GM08714 (cell line): ENCODE results near the gene B4GALNT3.
A peak's percentile ranks its signal among the peaks of the same experiment; 100 is the strongest.

Experiments
- H3K4me3 ChIP-seq: fragments of 200-500 bp; sonication (Bioruptor generic); 2 replicates; pipeline ENCODE4 v1.5.1; 2014; ENCODE audit warnings: mild to moderate bottlenecking, low read length, inconsistent platforms
- ZNF274 ChIP-seq: IDR thresholded peaks from 2 replicates; pipeline ENCODE4 v1.6.1; 2012; ENCODE audit warnings: mild to moderate bottlenecking, low read depth, low read length

Gene B4GALNT3

DNA sequence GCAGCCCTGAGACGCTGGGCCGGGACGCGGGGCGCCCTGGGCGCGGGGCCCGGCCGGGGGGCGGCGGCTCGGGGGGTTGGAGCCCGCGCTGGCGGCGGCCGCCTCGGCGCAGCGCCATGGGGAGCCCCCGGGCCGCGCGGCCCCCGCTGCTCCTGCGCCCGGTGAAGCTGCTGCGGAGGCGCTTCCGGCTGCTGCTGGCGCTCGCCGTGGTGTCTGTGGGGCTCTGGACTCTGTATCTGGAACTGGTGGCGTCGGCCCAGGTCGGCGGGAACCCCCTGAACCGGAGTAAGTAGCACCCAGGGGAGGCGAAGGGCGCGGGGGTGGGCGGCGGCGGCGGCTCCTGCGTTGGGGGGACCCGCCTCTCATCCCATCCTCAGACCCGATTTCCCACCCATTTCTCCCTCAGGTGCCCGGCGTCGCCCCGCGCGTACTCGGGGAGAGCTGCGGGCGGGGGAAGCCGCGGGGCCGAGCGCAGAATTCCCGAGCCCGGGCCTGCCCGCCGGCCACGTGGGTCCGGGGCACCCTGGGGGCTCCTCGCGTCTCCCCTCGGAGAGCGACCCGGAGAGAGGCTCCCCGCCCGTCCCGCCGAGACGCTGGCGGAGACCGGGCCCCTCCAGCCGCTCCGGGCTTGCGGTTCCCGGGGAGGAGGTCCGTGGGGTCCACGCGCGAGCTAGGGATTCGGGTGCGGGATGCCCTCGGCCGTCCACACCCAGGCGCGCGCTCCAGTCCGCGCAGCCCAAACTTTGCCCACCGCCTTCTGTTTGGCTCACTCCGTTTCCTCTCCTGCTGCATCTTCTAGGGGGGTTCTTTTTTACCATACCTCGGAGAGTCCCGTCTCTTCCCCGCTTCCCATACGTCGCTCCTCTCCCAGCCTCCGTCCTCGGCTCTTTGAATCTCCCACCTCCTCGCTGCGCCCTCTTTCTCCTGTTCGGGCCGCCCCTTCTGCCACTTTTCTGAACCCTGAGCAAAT lies 807 bp downstream of the B4GALNT3 start:
- peak overlapping the region; percentile 48; the same call in 1 of the 2 replicates for H3K4me3 ChIP-seq
- no peak for TF ChIP-seq ZNF274

DNA sequence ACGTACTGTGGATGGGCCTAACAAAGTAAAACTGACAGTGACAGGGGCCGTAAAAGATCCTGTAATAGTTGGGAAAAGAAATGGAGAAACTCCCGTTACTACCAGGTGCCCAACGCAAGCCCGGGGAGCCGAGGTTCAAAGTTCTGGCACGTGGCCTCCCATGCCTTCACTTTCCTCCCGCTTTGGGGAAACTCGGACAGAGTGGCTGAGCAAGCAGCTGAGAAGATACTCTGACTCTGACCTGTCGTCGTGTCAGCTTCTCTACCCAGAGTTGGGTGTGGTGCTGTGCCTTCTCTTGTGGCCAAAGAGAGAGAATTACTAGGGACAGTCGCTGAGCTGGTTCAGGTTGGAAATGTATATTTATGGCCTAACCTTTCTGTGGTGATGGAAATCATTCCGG lies 1.7 kb downstream of the B4GALNT3 start:
- TF ChIP-seq ZNF274, result no peak
- no peak overlapping the region for H3K4me3 ChIP-seq

DNA sequence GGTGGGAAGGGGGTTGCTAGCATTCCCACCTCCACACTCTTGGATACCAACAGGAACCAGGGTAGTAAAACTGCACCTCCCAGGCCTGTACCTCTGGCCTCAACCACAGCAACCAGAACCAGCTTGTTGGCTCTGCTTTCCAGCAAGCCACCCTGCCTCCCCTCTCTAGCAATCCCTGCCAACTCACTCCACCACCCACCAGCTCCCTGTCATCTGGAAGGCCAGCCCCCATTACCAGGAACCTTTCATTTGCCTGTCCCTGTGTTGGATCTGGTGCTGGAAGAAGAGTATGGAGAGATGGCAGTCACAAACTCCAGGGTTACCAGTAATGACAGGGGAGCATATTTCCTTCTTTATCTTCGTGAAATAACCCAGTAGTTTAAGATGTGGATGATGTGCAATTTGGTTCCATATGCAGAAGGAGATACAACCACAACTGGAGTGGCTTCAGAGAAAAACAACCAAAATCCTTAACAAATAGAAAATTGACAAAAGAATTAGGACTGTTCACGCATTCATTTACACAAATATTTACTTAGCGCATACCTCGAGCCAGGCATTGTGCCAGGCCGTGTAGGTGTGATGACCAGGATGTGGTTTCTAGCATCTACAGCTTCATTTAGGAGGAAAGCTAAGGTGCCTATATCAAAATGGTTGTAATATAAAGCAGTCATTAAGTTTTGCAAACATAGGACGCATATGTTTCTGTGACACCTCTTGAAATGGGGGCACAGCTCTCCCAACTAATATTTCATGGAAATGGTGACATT lies 3.4 kb downstream of the B4GALNT3 start:
- no peak for TF ChIP-seq ZNF274
- H3K4me3 ChIP-seq, result no peak overlapping the region

DNA sequence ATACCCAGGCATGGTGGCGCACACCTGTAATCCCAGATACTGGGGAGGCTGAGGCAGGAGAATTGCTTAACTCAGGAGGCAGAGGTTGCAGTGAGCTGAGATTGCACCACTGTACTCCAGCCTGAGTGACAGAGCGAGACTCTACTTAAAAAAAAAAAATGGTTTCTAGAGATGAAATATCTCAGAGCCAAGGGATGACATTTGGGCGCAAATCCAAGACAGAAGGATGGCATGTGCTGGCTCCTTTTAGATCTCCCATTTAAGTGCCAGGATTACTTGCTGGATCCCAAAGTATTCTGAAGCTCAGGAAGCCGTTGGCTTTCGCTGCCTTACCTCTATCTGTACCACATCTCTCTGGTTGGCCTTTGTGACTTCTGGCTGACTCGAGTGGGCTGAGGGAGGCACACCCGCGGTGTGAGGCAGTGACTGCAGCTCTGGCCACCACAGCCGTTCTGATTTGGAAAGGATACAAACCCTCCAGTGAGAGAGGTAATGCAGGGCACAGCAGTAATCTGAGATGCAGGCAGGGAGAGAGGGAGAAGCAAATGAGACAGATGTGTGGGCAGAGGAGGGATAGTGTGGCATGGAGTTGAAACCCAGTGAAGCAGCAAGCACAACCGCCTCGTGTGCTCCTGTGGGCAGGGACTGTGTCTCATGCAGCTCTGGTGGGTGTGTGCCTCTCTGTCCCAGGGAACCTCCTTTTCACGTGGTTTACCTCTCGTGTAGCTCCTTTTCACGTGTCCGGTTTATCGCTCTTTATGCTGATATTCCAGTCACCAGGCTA lies 4.9 kb downstream of the B4GALNT3 start:
- H3K4me3 ChIP-seq, result no peak overlapping the region
- TF ChIP-seq ZNF274, result no peak

DNA sequence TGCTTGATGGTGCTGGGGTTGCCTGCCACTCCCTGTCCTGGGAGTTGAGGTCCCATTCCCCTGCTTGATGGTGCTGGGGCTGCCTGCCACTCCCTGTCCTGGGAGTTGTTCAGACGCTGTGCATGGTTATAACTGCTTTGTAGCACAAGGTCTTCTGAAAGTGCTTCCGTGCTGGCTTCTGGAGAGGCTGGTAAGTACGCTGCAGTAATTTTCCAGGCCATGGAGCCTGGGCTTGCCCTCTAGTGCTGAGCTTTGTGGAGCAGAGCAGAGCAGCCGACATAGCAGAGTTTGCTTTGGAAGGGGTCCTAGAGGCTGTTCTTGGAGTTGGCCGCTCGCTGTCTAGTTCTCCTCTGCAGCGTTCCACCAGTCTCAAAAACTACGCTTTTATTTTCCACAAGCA lies 6.3 kb downstream of the B4GALNT3 start:
- H3K4me3 ChIP-seq, result no peak overlapping the region
- no peak for TF ChIP-seq ZNF274

DNA sequence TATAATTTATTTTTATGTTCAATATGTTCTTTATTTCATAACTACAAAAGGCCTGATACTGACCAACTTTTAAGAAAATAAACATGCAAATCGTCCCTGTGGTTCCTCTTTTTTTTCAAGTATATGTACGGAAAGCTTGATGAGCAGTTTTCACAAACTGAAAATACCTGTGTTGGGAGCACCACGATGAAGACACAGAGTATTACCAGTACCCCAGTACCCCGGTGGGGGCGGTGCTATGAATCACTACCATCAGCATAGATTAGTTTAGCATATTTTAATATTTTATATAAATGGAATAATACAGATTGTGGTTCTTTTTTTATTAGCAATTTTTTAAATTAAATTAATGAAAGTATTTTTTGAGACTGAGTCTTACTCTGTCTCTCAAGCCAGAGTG lies 7.0 kb downstream of the B4GALNT3 start:
- TF ChIP-seq ZNF274, result no peak
- H3K4me3 ChIP-seq, result no peak overlapping the region

DNA sequence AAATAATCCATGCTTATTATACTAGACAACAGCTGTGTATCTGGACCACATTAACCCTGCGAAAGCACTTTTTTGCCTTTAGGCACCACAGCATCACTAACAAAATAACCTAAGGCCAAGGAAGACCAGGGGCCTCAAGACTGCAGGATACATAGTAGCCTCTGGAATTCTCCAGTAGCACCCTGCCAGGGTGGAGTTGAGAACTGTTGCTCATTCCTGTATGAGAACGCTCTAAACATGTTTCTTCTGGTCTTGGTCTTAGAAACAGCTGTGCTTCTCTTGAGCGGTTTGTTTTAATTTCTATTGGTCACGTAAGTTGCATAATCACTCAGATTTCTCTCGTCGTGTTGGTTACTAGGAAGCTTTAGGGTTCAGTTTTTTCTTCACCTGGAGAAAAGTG lies 7.9 kb downstream of the B4GALNT3 start:
- no peak for TF ChIP-seq ZNF274
- no peak overlapping the region for H3K4me3 ChIP-seq

DNA sequence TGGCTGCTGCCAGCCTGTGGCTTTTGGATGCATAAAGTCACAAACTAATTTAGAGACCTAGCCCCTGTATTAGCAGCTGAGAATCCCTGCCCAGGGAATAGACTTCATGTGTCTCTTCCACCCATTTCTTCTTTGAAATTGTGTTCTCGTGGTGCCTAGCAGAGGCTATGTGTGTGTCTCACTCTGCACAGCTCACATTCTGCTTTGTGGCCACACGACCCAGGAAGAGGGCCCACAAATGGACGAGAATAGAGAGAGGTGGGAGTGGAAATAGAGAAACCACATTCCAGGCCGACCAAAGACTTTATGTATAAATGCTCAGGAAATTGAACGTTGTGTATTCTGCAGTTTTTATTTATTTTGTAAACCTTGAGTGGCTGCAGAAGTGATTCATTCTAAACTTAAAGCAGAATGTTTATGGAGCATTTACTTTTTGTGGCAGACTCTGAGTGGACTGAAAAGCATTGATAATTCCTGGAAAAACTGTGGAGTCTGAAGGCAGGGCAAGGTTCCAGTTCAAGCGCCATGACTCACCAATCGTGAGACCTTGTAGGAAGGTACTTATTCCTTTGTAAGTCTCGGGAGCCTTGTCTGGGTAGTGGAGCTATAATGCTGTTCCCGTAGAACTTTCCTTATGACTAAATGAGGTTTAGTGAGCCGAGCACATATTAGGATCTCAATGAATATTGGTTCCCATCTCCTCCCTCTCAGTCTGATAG lies 9.1 kb downstream of the B4GALNT3 start:
- TF ChIP-seq ZNF274, result no peak
- no peak overlapping the region for H3K4me3 ChIP-seq

DNA sequence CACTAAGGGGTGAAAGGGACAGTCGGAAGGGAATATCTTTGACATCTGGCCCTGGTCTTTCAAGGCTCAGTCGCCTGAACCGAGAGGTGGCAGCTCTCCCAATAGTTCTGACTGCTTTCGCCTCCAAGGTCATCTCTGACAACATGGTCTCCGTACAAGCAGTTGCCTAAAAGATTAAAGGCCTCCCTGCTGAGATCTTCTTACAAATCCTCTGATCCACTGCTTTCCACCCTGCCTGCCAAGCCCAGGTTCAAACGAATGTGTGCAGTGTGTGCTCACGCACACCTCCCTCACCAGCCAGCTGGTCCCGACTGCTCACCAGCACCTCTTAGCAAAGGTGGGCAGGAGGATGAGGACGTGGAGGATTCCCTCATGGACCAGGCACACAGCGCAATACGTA lies 10.4 kb downstream of the B4GALNT3 start:
- no peak overlapping the region for H3K4me3 ChIP-seq
- no peak for TF ChIP-seq ZNF274

DNA sequence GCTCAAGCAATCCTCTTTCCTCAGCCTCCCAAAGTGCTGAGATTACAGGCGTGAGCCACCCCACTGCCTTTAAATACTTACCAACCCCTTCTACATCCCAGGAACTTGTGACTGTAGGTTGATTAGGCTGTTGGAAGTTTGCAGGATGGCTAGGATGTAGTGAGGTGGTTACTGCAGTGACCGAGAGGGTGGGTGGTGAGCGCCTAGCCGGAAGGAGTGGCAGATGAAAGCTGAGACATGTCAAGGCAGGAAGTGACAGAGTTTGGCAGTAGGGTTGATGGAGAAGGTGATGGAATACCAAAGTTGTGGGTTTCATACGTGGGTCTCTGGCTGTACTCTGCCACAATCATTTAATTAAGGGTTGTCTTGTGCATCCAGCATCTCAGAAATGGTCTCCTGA lies 13.5 kb downstream of the B4GALNT3 start:
- no peak for TF ChIP-seq ZNF274

DNA sequence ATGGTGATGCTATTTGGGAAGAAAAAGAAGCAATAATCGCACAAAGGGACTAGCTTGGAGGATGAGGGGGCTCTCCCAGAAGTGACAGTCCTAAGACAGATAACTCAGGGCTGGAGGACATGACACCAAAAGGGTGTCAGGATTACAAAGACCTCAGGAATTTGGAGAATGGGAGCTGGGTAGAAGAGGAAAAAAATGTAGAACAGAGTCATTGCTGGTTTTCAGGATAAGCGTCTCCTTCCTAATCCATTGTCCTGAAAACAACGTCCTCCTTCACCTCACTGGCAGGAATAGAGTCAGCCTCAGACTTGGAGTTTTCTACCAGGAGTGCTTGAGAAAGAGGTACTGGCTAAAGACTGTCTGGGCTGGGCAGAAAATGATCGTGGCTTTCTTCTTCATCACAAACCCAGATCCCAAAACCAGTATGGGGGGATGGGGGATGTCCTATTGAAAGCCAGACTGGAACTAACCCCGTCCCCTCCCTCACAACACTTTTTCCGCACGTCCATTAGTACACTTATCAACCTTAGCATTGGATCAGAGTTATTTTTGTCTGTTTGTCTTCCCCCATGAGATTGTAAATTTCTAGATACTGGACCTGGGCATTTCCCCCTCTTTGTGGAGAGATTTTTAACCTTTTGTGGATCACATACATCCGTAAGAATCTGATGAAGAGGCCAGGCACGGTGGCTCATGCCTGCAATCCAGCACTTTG lies 14.3 kb downstream of the B4GALNT3 start:
- no peak for TF ChIP-seq ZNF274
- no peak overlapping the region for H3K4me3 ChIP-seq

More for the DNA sequence above, 13.5 kb downstream of the B4GALNT3 start:
- no peak overlapping the region for H3K4me3 ChIP-seq

DNA sequence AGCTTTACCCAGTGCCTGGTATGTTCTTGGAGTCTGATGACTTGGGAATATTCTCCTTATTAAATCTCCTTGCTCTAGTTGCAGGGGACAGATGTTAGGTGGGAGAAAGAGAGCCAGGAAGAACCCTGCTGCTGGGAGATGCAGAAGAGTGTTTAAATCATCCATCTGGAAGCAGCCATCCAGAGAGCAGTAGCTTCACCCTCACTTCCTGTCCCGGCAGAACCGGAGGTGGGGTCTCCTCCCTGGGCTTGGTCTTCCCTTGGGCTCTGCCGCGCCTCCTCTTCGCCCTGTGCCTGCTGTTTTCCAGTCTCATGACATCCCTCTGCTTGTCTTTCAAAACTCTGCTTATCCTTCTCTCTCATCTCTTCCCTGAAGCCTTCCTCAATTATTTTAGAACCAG lies 15.5 kb downstream of the B4GALNT3 start:
- TF ChIP-seq ZNF274, result no peak

DNA sequence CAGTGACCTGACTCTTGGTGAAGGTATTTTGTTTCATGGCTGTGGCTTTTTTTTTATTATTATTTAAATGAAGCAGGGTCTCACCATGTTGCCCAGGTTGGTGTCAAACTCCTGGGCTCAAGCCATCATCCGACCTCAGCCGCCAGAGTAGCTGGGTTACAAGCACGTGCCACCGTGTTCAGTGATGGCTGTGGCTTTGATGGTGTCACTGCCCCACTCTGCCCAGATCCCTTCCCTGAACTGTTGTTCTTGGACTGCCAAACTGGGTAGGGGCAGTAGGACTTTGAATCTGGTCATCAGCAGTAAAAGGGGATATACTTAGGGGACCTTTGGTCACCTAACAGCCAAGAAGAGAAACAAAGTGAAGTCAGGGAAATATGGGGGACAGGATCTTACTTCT lies 19.4 kb downstream of the B4GALNT3 start:
- H3K4me3 ChIP-seq, result no peak overlapping the region
- TF ChIP-seq ZNF274, result no peak

More for the DNA sequence above, 15.5 kb downstream of the B4GALNT3 start:
- no peak overlapping the region for H3K4me3 ChIP-seq
